ENCODE measurements around the gene CXXC5.

The CXXC5 gene

DNA sequence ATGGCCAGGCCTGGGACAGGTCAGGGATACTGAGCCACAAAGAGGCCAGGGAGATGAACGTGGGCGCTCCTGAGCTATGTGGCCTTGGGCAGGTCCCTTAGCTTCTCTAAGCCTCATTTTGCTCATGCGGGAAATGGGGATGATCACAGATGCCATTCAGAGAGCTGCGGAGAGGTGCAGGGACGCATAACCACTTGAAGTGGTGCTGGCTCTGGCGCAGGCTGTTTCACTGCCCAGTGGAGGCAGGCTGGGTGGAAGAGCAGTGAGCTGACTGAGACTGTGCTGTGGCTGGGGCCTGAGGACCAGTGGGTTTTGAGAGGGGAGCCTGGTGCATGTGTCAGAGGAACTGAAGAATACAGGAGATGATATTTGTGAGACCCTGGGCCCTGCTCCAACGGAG, 18.4 kb downstream of the CXXC5 start:
- DNase-seq (ENCODE audit: extremely low spot score): no peak
- ChIA-PET CTCF (interaction anchor here (1.4 to 11.6 kb wide), 8 partner anchors 8 to 99 kb away, joined by 3 to 136 read pairs (median 10); partner anchors contain the start of gene CXXC5), POLR2A (interaction anchor here (0.5 to 0.6 kb wide), 2 partner anchors 9 to 216 kb away, joined by 3 to 4 read pairs; no protein-coding TSS in a partner anchor)
- TF ChIP-seq, protein P1, sequence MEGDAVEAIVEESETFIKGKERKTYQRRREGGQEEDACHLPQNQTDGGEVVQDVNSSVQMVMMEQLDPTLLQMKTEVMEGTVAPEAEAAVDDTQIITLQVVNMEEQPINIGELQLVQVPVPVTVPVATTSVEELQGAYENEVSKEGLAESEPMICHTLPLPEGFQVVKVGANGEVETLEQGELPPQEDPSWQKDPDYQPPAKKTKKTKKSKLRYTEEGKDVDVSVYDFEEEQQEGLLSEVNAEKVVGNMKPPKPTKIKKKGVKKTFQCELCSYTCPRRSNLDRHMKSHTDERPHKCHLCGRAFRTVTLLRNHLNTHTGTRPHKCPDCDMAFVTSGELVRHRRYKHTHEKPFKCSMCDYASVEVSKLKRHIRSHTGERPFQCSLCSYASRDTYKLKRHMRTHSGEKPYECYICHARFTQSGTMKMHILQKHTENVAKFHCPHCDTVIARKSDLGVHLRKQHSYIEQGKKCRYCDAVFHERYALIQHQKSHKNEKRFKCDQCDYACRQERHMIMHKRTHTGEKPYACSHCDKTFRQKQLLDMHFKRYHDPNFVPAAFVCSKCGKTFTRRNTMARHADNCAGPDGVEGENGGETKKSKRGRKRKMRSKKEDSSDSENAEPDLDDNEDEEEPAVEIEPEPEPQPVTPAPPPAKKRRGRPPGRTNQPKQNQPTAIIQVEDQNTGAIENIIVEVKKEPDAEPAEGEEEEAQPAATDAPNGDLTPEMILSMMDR (IDR thresholded peaks at IDR 0.05; ENCODE audit: control extremely low read depth, extremely low read depth, low read depth, missing control alignments): no peak

DNA sequence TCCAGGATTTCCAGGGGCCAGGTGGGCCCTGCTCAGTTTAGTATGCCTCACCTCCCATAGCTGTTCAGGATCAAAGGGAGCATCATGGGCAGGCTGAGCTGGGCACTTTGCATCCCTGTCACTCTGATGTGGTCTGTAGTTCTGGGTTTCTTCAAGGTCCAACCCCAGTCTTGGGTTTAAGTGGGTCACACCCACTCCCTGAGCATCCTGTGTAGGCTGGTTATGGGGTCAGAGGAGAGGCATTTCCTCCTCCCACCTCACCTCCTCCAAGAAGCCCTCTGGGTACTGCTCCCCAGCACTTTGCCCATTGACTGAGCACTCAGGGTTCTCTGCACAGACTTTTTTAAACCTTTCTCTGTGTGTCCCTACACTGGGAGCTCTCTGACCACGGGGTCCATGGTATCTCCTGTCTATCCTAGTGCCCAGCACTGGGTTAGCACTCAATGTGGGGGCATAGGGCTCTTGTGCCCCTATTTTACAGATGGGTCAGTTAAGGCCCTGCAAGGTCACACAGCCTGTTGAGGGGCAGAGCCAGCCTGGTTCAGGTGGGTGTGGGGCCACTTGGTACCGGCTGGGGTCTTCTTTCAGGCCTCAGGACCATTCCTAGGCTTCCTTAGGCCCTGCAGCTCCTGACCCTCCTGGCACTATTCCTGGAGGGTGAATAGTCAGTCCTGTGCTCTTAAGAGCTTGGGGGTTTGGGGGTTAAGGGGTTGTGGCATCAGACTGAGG, 19.0 kb downstream of the CXXC5 start:
- ChIA-PET CTCF (interaction anchor here (1.1 to 11.6 kb wide), 13 partner anchors 9 to 150 kb away, joined by 3 to 136 read pairs (median 5); partner anchors contain the start of gene CXXC5), POLR2A (interaction anchor here (0.6 to 1.4 kb wide), 2 partner anchors 9 to 31 kb away, joined by 3 to 4 read pairs; no protein-coding TSS in a partner anchor)
- no peak for DNase-seq (ENCODE audit: extremely low spot score)
- TF ChIP-seq, protein P1 (IDR thresholded peaks at IDR 0.05; ENCODE audit: control extremely low read depth, extremely low read depth, low read depth, missing control alignments): no peak

DNA sequence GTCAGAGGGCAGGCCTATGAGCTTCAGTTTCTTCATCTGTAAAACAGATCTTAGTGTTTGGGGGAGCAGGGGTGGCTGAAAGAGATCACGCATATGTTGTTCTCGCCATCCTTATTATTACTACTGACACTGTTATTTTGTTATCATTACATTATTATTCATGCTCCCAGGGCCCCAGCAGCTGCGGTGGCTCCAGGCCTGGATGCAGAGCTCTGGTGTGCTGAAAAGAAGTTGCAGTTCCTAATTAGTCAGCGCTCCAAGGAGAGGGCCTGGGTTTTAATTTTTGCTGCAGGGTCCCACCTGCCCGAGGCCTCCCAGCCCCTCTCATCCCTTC, 19.5 kb downstream of the CXXC5 start:
- ChIA-PET CTCF (interaction anchor here (1.1 to 11.6 kb wide), 12 partner anchors 9 to 150 kb away, joined by 3 to 136 read pairs (median 5); partner anchors contain the start of gene CXXC5), POLR2A (interaction anchor here (1.4 kb wide), 1 partner anchor 32 kb away, joined by 4 read pairs; no protein-coding TSS in a partner anchor)
- TF ChIP-seq, protein P1 (IDR thresholded peaks at IDR 0.05; ENCODE audit: control extremely low read depth, extremely low read depth, low read depth, missing control alignments): no peak
- no peak for DNase-seq (ENCODE audit: extremely low spot score)

DNA sequence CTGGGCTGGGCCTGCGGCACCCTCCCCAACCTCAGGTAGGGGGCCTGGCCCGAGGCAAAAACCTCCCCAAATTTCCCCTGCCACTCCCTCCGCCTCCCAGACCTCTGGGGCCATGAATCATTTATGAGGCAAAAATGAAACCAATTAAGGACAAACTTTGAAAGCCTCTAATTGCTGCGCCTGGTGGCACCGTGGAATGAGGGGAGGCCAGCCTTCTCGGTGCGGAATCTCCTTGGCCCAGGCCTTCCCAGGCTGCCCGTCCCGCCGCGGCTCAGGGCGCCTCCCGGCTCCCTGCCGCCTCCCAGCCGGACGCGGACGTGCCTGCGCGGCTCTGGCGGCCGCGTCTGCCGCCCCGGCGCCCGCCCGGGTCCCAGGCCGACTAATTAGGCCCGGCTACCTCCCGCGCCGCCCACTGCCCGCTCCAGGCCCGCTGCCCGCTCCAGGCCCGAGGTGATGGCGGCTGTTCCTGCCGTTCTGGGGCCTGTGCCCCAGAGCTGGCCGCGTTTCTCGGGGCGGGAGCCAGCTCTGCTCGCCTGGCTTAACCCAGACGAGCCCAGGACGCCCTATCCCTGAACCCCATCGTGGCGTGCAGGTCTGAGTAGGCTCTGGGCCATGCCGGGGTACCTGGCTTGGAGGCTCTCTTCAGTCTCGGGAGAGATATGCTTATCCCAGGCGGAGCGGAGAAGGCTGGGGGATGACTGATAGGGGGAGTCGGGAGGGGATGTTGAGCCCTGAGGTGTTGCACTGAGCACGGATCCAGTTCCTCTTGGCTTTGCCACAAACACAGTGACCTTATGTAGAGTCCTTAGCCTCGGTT, 20.1 kb downstream of the CXXC5 start:
- peak; percentile 61 for DNase-seq (ENCODE audit: extremely low spot score)

DNA sequence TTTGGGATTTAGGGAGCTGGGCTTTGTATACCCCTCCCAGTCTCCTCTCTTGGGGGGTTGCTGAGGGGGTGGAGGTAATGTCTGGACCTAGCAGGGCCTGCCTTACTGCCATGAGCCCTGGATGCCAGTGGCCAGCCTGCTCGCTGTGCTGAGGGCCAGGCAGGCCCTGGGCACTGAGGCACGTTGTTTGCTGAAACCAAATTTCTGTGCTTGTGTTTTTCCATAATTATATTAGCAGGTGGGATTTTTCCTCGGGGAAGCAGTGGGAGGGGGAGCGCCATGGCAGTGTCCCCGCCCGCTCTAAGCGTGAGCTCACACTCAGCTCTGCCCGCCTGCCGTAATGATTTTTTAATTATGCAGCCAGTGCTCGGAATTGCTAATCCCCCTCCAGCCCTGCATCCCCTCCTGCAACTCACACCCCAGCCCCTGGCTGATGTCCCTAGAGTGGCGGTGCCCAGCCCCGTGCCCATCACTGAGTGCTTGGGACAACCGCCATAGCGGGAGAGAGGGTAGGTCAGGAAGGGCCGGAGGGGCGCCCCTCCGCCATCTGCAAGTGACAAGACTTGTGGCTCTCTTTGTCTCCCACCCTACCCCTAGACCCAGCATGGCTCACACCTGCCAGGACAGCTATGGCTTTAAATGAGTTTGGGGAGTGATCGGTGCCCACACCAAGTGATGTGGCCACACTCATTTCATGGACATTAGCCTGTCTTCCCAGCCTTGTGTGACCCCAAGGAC, 20.9 kb downstream of the CXXC5 start:
- TF ChIP-seq, protein P1 (IDR thresholded peaks at IDR 0.05; ENCODE audit: control extremely low read depth, extremely low read depth, low read depth, missing control alignments): no peak
- no peak for DNase-seq (ENCODE audit: extremely low spot score)
- CTCF ChIA-PET: interaction anchor here (1.1 to 11.6 kb wide), 9 partner anchors 9 to 106 kb away, joined by 3 to 136 read pairs (median 5); no protein-coding TSS in a partner anchor
- POLR2A ChIA-PET: interaction anchor here (0.7 to 4.9 kb wide), 4 partner anchors 10 to 461 kb away, joined by 4 to 22 read pairs (median 6); no protein-coding TSS in a partner anchor

More for the DNA sequence above, 20.1 kb downstream of the CXXC5 start:
- ChIA-PET CTCF (interaction anchor here (1.1 to 11.6 kb wide), 14 partner anchors 8 to 151 kb away, joined by 3 to 136 read pairs (median 5); no protein-coding TSS in a partner anchor), POLR2A (interaction anchor here (0.6 to 4.9 kb wide), 4 partner anchors 9 to 96 kb away, joined by 3 to 22 read pairs (median 4); no protein-coding TSS in a partner anchor)
- TF ChIP-seq, protein P1 (IDR thresholded peaks at IDR 0.05; ENCODE audit: control extremely low read depth, extremely low read depth, low read depth, missing control alignments): no peak

Measured in GM10248 (cell line).